Measurements from ENCODE around the gene RNF14. TPM values are rescaled to one million over a fixed set of nuclear protein-coding genes. Genes with fewer than 3 reads are reported as not detected.

The RNF14 gene
- total and polyA plus RNA-seq, 2 donors (not counting 3 experiments of a cell fraction or from before 2014, with no cell fraction given), result 23.5 to 55.9 TPM

GRCh38 chr5:142006363-142007236 is 37.7 kb downstream of the RNF14 start:
- no peaks in the 10 kb centered on the region for H3K79me2 ChIP-seq (ENCODE audit: control insufficient read depth, insufficient read depth, low read length)
- FAIRE-seq (no peak), DNase-seq (ENCODE audit: low read depth, low spot score) (no peak)
- dilution Hi-C loops (cut with MboI; ENCODE audit: extremely low pct_ligation_motif_present, low sequenced_read_pairs), result no loop called here
- no peak overlapping the region for H3K27ac ChIP-seq (ENCODE audit: insufficient read depth, low read depth, low read length)
- no peak overlapping the region for H3K9ac ChIP-seq (replicated peaks; ENCODE audit: extremely low read depth, insufficient read depth, low read length)
- H3K4me3 ChIP-seq (replicated peaks in 1 of 3; ENCODE audit: insufficient read depth in 1 of 3, low read depth in 1 of 3, low read length in 3 of 3), result no peak overlapping the region
- BruUV-seq (replicated peaks), result no TSS peak
- ChIA-PET CTCF (interaction anchor here (10.0 kb wide), 1 partner anchor 136 kb away, joined by 122 read pairs; no protein-coding TSS in a partner anchor), POLR2A (no interaction called here)
- TF ChIP-seq CTCF (IDR thresholded peaks at IDR 0.05; ENCODE audit: extremely low read depth in 1 of 2, insufficient read depth in 1 of 2, low read depth in 1 of 2, low read length in 2 of 2), result no peak
- no peak for TF ChIP-seq JUN (IDR thresholded peaks at IDR 0.05; ENCODE audit: borderline replicate concordance, insufficient read depth, insufficient read length, low read depth)
- no peak for TF ChIP-seq POLR2A (IDR thresholded peaks at IDR 0.05; ENCODE audit: low read depth, low read length)
- TF ChIP-seq POLR2AphosphoS5 (IDR thresholded peaks at IDR 0.05; ENCODE audit: insufficient read depth, low read depth, low read length), result no peak
- no peak for TF ChIP-seq FOS (IDR thresholded peaks at IDR 0.05; ENCODE audit: borderline replicate concordance, insufficient read depth, low read length)
- TF ChIP-seq GATA2 (IDR thresholded peaks at IDR 0.05; ENCODE audit: insufficient read depth, insufficient read length, low read depth, low read length), result no peak
- TF ChIP-seq EZH2 (IDR thresholded peaks at IDR 0.05; ENCODE audit: borderline replicate concordance, low read depth, low read length, severe bottlenecking), result no peak
- no peak for TF ChIP-seq MAX (IDR thresholded peaks at IDR 0.05; ENCODE audit: insufficient read depth, insufficient read length)
- no peak for TF ChIP-seq MYC (IDR thresholded peaks at IDR 0.05; ENCODE audit: low read depth, low read length)
- intact Hi-C loops (cut with micrococcal nuclease), result no loop called here
- no peak overlapping the region for H2AFZ ChIP-seq (ENCODE audit: low read depth, low read length)
- no peaks in the 10 kb centered on the region for H3K9me3 ChIP-seq (replicated peaks; ENCODE audit: control insufficient read depth, insufficient read depth, low read length)
- H3K4me2 ChIP-seq (ENCODE audit: insufficient read depth, low read length), result no peak overlapping the region
- no peaks in the 10 kb centered on the region for H3K27me3 ChIP-seq (ENCODE audit: control insufficient read depth in 2 of 2, insufficient read depth in 2 of 2, low read length in 2 of 2)
- peaks cover 12 to 16% of the 10 kb centered on the region in 2 experiments for H3K36me3 ChIP-seq (ENCODE audit: control insufficient read depth in 2 of 2, extremely low read depth in 1 of 2, insufficient read depth in 2 of 2, low read length in 2 of 2)
- H3K4me1 ChIP-seq (ENCODE audit: control insufficient read depth, extremely low read depth, insufficient read depth, low read length), result peaks cover 3% of the 10 kb centered on the region
- no peaks in the 10 kb centered on the region for H3K9me1 ChIP-seq (replicated peaks; ENCODE audit: control insufficient read depth, extremely low read depth, insufficient read depth, low read length)
- no peaks in the 10 kb centered on the region for H4K20me1 ChIP-seq (replicated peaks; ENCODE audit: control insufficient read depth, extremely low read depth, insufficient read depth, low read length)

All from endothelial cell of umbilical vein (primary cell).